ENCODE measurements around the gene PSD. TPM values are rescaled to one million over a fixed set of nuclear protein-coding genes. Genes with fewer than 3 reads are reported as not detected.
A peak's percentile ranks its signal among the peaks of the same experiment; 100 is the strongest.

The PSD gene
- total RNA-seq, 1 experiment from 2014 or later, result 2.4 TPM

GRCh38 chr10:102354451-102354850, 64.1 kb downstream of the PSD start:
- ATAC-seq (no peak), DNase-seq (ENCODE audit: low read depth, low spot score) (no peak)
- BruUV-seq (replicated peaks), result no TSS peak
- intact Hi-C loops (cut with micrococcal nuclease; ENCODE audit: unreplicated experiment) (no loop called here), in situ Hi-C loops (cut with HindIII; ENCODE audit: low pct_unique_long_range_greater_than_20kb, low sequenced_read_pairs) (no loop called here)
- Histone ChIP-seq H3K36me3 (ENCODE audit: control insufficient read depth, insufficient read depth, low read length) (peaks cover 17% of the 10 kb centered on the region; the same call in 1 of the 2 replicates), H3K27ac (ENCODE audit: low read length) (no peak overlapping the region), H3K4me3 (ENCODE audit: low read depth in 2 of 2, low read length in 2 of 2) (no peak overlapping the region), H3K27me3 (ENCODE audit: control insufficient read depth, insufficient read depth, low read length) (no peaks in the 10 kb centered on the region), H3K4me1 (ENCODE audit: control insufficient read depth, insufficient read depth, low read length) (no peaks in the 10 kb centered on the region), H3K9me3 (ENCODE audit: control insufficient read depth, insufficient read depth, low read depth, low read length) (no peaks in the 10 kb centered on the region)
- ChIA-PET POLR2A (no interaction called here), CTCF (interaction anchor here (0.6 to 2.0 kb wide), 4 partner anchors 18 to 547 kb away, joined by 3 to 10 read pairs (median 6); no protein-coding TSS in a partner anchor)
- TF ChIP-seq TCF7L2 (IDR thresholded peaks at IDR 0.05; ENCODE audit: low read depth, low read length), result no peak

Small RNA genes within 50 kb of the gene (microRNA-seq; reads per million reads assigned to microRNA genes)
- 327 reads per million, percentile 69 among the genes with 10 or more reads in this experiment for gene MIR146B (ENCODE audit: unreplicated experiment)

Other genes starting within 250 kb of the PSD start
- gene ELOVL3, start 192.5 kb downstream of the PSD start, total RNA-seq (2021; ENCODE audit: unreplicated experiment), result 1.2 TPM
- 0.49 TPM for gene PITX3, start 177.3 kb downstream of the PSD start, total RNA-seq (2021; ENCODE audit: unreplicated experiment)
- 65.0 TPM for gene GBF1, start 173.3 kb downstream of the PSD start, total RNA-seq (2021; ENCODE audit: unreplicated experiment)
- gene NFKB2, start 23.1 kb downstream of the PSD start, total RNA-seq (2021; ENCODE audit: unreplicated experiment), result 105 TPM
- 7.9 TPM for gene FBXL15, start 2.1 kb upstream of the PSD start, total RNA-seq (2021; ENCODE audit: unreplicated experiment)
- 79.3 TPM for gene CUEDC2, start 13.8 kb upstream of the PSD start, total RNA-seq (2021; ENCODE audit: unreplicated experiment)
- 0.21 TPM for gene C10orf95, start 32.8 kb upstream of the PSD start, total RNA-seq (2021; ENCODE audit: unreplicated experiment)
- gene ACTR1A, start 83.9 kb upstream of the PSD start, total RNA-seq (2021; ENCODE audit: unreplicated experiment), result 147 TPM
- 9.5 TPM for gene SUFU, start 85.2 kb upstream of the PSD start, total RNA-seq (2021; ENCODE audit: unreplicated experiment)
- gene TRIM8, start 225.7 kb upstream of the PSD start, total RNA-seq (2021; ENCODE audit: unreplicated experiment), result 54.4 TPM

Measured in Panc1 (cell line).